HG02798 (cell line): ENCODE data around the gene MATN3.

Source experiments
- ATAC-seq: cut with Tn5 transposase; IDR thresholded peaks from one replicate; pipeline ENCODE4 v1.9.1; 2021; ENCODE audit warnings: mild to moderate bottlenecking; ENCODE audit not compliant: unreplicated experiment, poor library complexity

MATN3 gene

DNA sequence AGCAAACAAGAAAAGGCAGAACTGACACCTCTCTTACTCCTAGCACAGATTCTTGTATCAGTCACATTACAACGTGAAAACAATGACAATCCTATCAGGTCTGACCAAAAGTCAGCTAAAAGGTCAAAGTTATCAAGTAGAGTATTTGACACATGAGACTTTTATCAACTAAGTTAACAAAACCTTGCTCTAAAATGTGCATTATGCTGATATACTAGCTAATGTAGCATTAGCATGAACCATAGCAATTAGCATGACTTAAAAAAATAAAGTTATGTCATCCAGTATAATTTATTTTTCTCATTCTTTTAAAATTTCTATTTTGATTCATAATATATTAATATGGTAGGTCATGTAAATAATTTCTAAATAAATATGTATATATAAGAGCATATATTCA lies 69.3 kb downstream of the MATN3 start:
- no peak for ATAC-seq

DNA sequence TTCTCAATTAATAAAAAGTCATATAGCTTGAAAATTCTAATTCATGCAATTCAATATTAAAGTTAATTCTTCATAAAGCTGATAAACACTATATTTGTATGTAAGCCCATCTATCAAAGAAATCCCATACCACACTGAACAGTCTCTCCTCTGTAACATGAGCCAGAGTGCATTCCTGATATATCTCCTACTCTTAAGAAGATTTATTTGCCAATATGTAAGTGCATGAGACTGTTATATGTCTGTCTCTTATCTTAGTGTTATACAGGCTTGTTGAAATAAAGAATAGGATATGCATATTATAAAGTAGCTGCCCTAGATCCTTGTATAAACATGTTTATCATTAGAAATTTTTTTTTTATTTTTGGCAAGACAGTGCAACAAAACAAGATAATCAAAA lies 70.3 kb downstream of the MATN3 start:
- ATAC-seq, result no peak
